GM19324 (cell line): ENCODE data around the gene TCF4.

Experiments used
- ATAC-seq: cut with Tn5 transposase; IDR thresholded peaks from one replicate; pipeline ENCODE4 v1.9.1; 2021; ENCODE audit warnings: mild to moderate bottlenecking, moderate library complexity; ENCODE audit not compliant: unreplicated experiment, low FRiP score

TCF4 gene

DNA sequence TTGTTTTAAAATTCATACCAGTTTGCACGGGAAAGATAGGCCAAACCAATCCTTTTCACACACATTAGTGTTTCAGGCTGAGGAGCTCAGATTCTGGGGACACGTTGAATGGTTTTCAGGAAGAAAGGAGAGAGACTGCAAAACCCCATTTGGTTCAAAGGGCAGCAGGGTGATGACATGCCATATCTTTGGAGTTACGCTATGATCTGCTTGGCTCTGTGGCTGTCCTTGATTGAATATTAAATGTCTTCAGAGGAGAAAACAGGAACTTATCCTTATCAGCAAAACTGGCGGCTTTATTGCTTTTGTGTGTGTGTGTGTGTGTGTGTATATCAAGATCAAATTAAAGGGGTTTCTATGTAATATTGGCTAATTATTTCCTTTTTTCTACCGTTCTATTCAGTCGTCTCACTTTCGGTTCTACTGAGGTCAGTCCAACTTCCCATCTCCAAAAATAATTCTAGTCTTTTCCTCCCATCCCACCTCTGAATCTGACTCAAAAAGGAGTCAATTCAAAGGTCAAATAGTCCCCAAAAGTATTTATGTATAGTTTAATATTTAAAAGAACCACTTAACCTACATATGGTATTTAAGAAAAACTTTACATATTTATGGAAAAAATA lies 335.8 kb downstream of the TCF4 start:
- ATAC-seq, result no peak

DNA sequence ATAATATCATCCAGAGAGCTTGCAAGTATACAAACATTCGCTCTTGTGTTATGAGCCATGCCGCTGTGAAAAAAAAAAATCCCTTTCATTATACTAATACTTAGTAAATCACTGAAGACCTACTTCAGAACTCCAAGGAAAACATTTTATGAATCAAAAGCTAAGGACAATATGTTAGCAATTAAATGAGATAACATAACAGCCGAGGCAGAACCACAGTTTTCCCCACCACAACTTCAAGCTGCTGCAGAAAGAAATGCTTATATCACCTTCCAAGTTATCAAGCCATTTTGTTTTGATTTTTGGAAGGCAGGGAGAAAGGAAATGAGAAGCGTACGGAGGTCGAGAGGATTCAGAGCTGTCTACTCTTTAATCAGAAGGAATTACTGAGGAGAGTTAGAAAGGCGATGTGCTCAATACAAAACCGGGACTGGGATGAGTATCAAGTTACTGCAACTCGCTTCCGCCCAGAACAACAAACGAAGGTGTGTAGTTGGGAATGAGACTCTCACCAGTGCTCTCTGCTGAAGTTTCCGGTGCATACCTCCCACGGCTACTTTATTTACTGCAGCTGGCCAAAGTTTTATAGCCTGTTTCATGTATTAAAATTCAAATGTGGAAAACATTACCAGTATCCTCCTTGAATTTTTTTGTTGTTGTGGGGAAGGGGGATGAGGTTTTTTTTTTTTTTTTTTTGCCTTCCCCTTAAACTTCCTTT lies 336.6 kb downstream of the TCF4 start:
- no peak for ATAC-seq

- no peak for ATAC-seq
These were observed 337.2 kb downstream of the TCF4 start for GRCh38 chr18:55250768-55251173.

- ATAC-seq, result no peak
These were observed 338.4 kb downstream of the TCF4 start for GRCh38 chr18:55249550-55249949.

- ATAC-seq, result no peak
These were observed 339.5 kb downstream of the TCF4 start for GRCh38 chr18:55248495-55248894.

- ATAC-seq, result no peak
These were observed 341.0 kb downstream of the TCF4 start for GRCh38 chr18:55247032-55247431.

DNA sequence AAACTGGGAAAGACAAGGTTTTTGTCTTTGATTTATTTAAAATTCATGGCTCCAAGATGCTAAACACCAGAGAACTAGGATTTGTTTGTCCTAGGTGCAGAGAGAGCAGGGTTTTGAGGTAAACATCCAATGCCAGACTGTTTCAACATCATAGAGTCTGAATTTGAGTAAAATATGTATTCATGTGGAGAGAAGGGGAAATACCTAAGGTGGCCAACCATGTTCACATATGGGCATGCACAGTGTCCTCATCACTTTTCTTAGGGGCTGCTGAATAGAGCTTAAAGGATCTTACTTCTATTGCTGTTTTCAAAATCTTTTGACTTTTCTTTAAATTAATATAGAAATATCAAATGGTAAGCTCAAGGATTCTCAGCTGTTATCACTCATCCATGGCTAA lies 341.7 kb downstream of the TCF4 start:
- no peak for ATAC-seq

GRCh38 chr18:55245211-55245614 lies 342.8 kb downstream of the TCF4 start:
- ATAC-seq, result no peak

DNA sequence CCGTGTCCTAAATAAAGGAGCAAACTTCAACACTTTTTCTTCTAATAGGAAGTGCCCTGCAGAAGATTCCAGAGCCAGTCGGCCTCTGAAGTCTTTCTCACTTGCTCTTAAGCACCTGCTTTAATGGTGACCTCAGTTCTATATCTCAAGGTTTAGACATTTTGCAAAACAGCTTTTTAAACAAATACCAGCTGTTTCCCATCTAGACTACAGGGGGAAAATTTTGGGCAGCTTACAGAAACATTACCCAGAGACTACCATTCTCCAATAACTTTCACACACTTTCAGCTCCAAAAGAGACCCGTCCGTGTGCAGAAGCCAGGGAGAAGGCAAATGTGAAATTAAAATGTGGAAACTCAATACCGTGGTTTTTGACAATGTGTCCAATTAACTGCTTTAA lies 343.4 kb downstream of the TCF4 start:
- ATAC-seq, result no peak

- ATAC-seq, result no peak
These were observed 344.1 kb downstream of the TCF4 start for GRCh38 chr18:55243857-55244256.

DNA sequence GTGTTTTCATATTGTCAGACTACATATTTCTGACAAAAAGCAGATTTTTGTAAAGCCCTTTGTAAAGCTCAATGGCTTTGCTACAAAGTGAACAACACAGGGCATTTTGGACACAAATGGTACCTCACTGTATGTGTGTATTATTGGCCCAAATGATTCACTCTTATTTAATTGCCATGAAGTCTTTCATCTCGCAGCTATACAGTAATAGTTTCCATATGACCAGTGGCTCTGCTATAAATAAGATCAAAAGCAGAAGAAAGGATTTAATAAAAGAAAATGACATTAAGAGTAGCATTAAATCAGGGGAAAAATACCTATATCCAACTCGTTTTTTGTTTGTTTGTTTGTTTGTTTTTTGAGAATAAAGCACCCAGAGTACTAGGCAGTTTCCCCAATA lies 344.7 kb downstream of the TCF4 start:
- no peak for ATAC-seq

GRCh38 chr18:55240978-55241377 lies 347.0 kb downstream of the TCF4 start:
- no peak for ATAC-seq

DNA sequence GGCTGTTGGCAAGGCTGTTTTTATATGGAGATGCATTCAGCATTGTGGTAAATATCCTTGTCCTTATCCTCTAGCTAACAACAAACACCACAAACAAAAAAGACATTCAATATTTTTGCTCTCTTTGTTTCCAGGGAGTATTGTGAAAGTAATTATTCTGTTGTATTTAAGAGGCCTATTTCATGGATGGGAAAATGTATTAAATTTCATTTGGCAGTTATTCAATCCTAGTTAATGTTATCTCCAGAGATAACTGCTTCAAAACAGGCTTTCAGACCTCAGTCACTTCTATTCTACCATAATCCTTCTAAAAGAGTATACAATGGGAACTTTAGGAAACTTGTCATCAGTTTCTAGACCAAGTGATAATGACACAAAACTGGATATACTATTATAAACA lies 348.3 kb downstream of the TCF4 start:
- no peak for ATAC-seq

DNA sequence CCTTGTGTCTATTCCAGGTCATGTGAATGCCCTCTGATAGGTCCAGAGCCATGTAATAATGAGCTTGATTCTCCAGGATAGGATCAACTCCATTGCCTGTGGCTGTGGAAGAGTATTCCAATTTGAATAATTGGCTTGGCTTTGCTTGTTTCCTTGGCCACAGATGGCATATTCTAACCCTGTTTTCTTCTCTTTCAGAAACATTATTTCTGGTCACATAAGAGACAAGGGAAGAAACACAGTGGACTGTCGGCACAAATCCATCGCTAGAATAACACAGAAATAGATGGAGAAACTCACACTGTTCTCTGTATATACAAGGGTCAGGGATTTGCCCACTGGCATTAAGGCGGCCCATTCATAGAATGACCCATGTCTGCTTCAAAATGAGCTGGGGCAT lies 350.3 kb downstream of the TCF4 start:
- no peak for ATAC-seq

- no peak for ATAC-seq
These were observed 351.7 kb downstream of the TCF4 start for GRCh38 chr18:55236150-55236931.

DNA sequence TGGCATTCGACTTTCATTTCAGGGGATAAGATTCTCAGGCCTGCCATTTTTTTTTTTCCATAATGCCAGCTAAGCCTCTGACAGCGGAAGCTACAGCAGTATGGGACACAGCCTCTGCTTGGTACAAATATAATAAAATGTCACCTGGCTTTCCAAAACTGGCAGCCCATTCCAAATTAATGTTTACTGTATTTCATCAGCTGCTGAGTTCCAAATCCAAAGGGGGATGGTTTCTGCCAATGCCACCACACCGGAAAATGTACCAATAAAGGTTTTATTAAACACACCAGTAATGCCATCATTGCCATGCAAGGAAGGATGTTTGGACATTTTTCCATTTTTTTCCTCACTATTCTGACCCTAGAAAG lies 352.9 kb downstream of the TCF4 start:
- ATAC-seq, result no peak

- no peak for ATAC-seq
These were observed 353.5 kb downstream of the TCF4 start for GRCh38 chr18:55234366-55235093.

- no peak for ATAC-seq
These were observed 354.1 kb downstream of the TCF4 start for GRCh38 chr18:55233857-55234256.

GRCh38 chr18:55232506-55232905 lies 355.5 kb downstream of the TCF4 start:
- no peak for ATAC-seq

GRCh38 chr18:55229682-55230081 lies 358.3 kb downstream of the TCF4 start:
- no peak for ATAC-seq

DNA sequence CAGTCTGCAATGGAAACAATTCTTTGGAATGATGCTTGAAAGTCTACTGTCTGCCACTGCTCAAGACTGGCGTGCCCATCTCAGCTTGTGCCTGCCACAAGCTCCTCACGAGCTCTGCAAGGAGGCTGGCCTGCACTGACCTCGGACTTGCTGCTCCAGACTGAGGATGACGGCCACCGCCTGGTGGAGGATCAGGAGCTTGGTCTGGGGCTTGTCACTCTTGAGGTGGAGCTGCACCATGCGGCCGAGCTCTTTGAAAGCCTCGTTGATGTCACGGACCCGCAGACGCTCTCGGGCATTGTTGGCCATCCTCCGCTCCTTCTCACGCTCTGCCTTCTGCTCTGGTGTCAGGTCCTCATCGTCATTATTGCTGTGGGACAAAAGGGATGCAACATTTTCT lies 359.3 kb downstream of the TCF4 start:
- ATAC-seq, result no peak
